Vagina (tissue), 2 donors: Measurements from ENCODE around the gene NCBP2L.

ENCODE experiments used
- POLR2A ChIP-seq, 2 donors: fragments of 450-650 bp; IDR thresholded peaks; one replicate each; pipeline ENCODE4 v1.6.1; 2017; ENCODE audit warnings: antibody characterized with exemption in 2 of 2, mild to moderate bottlenecking in 2 of 2, moderate library complexity in 2 of 2
- POLR2AphosphoS5 ChIP-seq, 2 donors: sonication (generic); formaldehyde crosslinking; IDR thresholded peaks; one replicate each; pipeline ENCODE4 v1.9.0; 2017; ENCODE audit warnings: antibody characterized with exemption in 2 of 2, mild to moderate bottlenecking in 2 of 2, low read depth in 1 of 2; ENCODE audit not compliant: insufficient read depth in 1 of 2
- TF ChIP-seq, protein P1 (sequence below), 3 experiments: fragments of 450-650 bp in 2 of 3; fragments of 200-600 bp in 1 of 3; sonication (generic) in 1 of 3; IDR thresholded peaks; one replicate each; pipeline ENCODE4 v1.5.1; 2017 to 2019; ENCODE audit warnings: antibody characterized with exemption in 3 of 3, mild to moderate bottlenecking in 2 of 3, moderate library complexity in 2 of 3

DNA sequence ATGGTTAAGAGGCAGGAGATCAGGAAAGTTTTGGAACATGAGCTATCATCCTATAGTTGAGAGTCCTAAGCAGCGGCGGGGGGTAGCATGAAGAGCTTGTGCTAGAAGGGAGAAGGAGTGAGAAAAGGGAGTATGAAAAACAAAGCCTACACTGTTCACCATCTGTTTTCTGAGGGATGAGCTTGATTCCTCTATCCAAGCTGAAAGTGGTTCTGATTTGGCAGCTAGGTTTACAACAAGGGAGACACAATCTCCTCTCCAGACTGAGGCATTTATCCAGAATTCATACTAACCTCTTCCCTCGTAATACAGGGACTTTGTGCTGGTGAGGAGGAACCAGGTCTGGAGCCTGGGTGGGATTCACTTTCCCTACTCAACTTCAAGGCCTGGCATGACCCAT is 25.5 kb upstream of the NCBP2L start:
- TF ChIP-seq, protein P1, sequence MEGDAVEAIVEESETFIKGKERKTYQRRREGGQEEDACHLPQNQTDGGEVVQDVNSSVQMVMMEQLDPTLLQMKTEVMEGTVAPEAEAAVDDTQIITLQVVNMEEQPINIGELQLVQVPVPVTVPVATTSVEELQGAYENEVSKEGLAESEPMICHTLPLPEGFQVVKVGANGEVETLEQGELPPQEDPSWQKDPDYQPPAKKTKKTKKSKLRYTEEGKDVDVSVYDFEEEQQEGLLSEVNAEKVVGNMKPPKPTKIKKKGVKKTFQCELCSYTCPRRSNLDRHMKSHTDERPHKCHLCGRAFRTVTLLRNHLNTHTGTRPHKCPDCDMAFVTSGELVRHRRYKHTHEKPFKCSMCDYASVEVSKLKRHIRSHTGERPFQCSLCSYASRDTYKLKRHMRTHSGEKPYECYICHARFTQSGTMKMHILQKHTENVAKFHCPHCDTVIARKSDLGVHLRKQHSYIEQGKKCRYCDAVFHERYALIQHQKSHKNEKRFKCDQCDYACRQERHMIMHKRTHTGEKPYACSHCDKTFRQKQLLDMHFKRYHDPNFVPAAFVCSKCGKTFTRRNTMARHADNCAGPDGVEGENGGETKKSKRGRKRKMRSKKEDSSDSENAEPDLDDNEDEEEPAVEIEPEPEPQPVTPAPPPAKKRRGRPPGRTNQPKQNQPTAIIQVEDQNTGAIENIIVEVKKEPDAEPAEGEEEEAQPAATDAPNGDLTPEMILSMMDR (IDR thresholded peaks at IDR 0.05) = no peak
- TF ChIP-seq POLR2AphosphoS5 (IDR thresholded peaks at IDR 0.05; ENCODE audit: insufficient read depth in 1 of 2, low read depth in 1 of 2) = no peak
- TF ChIP-seq POLR2A (IDR thresholded peaks at IDR 0.05) = no peak
